Measurements from ENCODE around the gene DOCK10.
"Not testable (repeated sequence)": the region's sequence is repeated elsewhere in the genome, so short reads cannot be mapped to it uniquely, and the experiment has no call there.

Gene DOCK10

GRCh38 chr2:225041851-225042799, at the start of gene DOCK10:
Gene DOCK10, minus strand, starts transcription at chr2:225042468. Its CDS starts 94 bp downstream, at chr2:225042374.
- DNase-seq (ENCODE audit: low read depth) = no peak

DNA sequence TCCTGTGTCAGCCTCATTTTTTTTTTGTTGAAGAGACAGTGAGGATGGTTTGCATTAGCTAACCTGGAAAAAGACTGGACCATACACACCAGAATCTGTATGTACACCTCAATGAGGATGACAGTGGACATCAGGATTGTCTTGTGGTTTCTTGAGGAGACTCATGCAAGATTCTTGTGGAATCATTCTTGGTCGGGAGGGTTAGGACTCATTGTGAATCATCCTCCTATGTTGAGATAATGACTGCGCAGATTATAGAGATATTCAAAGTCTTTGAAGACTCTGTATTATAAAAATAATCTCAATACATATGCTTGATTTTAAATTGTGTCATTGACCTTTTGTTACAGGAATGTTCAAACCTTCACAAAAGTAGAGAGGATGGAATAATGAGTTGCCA, 49.1 kb upstream of the DOCK10 start:
- no peak for DNase-seq (ENCODE audit: low read depth)

GRCh38 chr2:225090746-225091145, 48.5 kb upstream of the DOCK10 start:
- DNase-seq (ENCODE audit: low read depth) = no peak

GRCh38 chr2:225086915-225087314, 44.6 kb upstream of the DOCK10 start:
- DNase-seq (ENCODE audit: low read depth) = no peak

DNA sequence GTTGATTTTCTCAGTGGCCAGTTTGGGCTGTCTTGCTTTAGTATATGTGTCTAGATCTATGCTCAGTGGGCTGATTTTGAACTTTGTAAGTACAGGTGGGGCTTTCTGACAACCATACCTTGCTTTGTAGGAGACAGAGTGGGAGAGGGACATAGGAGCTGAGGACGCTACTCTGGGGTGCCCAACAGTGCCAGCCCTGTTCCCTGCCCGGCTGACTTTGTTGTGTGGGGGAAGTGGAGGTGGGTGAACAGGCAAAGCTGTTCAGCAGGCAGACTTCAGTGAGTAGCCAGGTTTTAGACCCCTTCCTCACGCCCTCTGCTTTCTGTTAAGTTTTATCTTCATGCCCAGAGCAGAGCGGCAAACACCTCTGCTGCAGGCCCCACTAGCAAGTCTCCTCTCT, 44.2 kb upstream of the DOCK10 start:
- no peak for DNase-seq (ENCODE audit: low read depth)

GRCh38 chr2:225083276-225083675, 41.0 kb upstream of the DOCK10 start:
- no peak for DNase-seq (ENCODE audit: low read depth)

GRCh38 chr2:225076125-225076524, 33.9 kb upstream of the DOCK10 start:
- no peak for DNase-seq (ENCODE audit: low read depth)

DNA sequence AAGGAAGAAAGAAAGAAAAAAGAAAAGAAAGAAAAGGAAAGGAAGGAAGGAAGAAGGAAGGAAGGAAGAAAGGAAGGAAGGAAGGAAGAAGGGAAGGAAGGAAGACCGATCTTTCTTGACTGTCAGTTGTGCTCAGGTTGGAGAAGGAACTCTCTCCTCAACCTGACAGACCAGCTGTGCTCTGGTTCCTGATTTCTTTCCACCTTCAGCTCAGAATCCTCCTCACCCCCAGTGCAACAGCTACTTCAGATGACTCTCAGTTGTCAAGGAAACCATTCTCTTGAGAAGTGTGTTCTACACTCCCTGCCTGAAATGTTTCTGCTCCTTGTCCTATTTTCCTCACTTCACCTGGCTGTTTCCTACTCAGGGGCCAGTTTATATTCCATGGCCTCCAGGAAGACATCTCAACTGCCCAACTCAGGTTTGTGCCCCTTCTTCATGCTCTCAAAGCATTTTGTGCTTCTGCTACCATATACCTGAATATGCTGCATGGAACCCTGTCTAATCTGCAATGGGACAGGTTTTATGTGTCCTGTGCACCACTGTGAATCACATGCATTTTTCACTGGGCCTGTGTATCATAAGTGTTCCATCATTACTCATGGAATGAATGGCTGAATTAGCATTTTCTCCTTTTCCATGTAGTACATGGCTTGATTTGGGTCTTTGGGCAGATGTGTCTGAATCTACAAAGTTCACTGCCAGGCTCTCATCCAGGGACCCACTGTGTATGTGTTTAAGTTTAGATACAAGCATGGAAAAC, 32.8 kb upstream of the DOCK10 start:
- DNase-seq (ENCODE audit: low read depth) = no peak

- DNase-seq (ENCODE audit: low read depth) = no peak
Observed at GRCh38 chr2:225074366-225074765, 32.1 kb upstream of the DOCK10 start.

- DNase-seq (ENCODE audit: low read depth) = no peak
Observed at GRCh38 chr2:225073198-225073597, 30.9 kb upstream of the DOCK10 start.

- DNase-seq (ENCODE audit: low read depth) = no peak
Observed at GRCh38 chr2:225072444-225072843, 30.2 kb upstream of the DOCK10 start.

DNA sequence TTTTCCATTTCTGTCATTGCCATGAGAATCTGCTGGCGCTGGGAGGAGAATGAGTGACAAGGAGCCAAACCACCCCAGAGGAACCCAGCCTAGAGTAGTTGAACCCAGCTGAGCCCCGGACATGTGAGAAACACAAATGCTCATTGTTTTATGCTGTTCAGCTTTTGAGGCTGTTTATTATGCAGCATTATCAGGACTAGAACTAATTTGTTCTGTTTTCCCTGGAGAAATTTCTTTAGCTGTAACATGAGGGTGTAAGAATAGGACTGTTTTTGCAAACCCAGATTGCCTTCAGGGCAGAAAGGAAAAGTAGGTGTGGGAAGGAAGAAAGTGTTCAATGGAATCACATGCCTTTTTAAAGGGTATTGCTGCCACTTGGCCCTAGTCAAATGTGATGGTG, 28.5 kb upstream of the DOCK10 start:
- no peak for DNase-seq (ENCODE audit: low read depth)

GRCh38 chr2:225069966-225070365, 27.7 kb upstream of the DOCK10 start:
- no peak for DNase-seq (ENCODE audit: low read depth)

GRCh38 chr2:225069477-225069876, 27.2 kb upstream of the DOCK10 start:
- no peak for DNase-seq (ENCODE audit: low read depth)

GRCh38 chr2:225065882-225066281, 23.6 kb upstream of the DOCK10 start:
- no peak for DNase-seq (ENCODE audit: low read depth)

DNA sequence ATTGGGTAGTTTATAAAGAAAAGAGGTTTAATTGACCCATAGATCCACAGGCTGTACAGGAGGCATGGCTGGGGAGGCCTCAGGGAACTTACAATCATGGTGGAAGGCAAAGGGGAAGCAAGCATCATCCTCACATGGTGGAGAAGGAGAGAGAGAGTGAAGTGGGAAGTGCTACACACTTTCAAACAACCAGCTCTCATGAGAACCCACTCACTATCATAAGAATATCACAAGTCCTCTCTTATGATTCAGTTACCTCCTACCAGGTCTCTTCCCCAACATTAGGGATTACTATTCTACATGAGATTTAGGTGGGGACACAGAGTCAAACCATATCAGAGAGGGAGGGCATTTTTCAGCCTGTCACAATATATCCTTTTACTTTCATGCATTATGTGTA, 22.7 kb upstream of the DOCK10 start:
- DNase-seq (ENCODE audit: low read depth) = no peak

DNA sequence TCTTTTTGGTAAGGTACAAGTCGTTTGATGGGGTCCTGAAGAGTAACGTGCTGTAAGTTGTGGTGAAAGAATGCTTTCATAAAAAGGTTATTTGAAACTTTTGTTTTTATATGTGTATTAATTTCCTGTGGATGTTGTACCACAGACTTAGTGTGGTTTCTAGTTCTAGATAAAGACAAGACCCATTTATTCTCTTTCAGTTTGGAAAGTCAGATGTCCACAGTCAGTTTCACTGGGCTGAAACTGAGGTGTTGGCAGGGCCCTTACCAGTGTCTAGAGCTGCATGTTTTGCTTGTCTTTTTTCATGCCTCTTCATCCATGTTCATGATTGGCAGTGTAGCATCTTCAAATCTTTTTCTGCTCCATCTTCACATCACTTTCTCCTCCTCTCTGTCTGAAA, 22.1 kb upstream of the DOCK10 start:
- no peak for DNase-seq (ENCODE audit: low read depth)

GRCh38 chr2:225056330-225057073, 14.2 kb upstream of the DOCK10 start:
- no peak for DNase-seq (ENCODE audit: low read depth)

GRCh38 chr2:225055714-225056113, 13.4 kb upstream of the DOCK10 start:
- no peak for DNase-seq (ENCODE audit: low read depth)

DNA sequence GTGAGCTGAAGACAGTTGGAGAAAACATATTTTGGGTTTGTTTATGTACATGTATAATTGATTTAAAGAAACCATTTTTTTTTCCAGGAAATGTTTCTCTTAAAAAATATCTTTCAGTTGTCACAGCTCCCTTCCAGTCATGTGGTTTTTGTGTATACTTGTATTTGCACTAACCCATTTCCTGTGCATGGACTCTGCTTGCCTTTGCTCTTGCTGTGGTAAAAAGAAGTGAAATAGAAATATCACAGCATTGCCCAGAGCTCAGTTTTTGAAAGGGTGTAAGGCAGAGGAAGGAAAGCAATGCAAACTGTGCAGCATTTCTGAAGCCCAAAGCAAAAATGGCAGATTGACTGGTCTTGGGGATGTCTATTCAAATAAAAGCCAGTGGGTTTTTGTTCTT, 10.4 kb upstream of the DOCK10 start:
- DNase-seq (ENCODE audit: low read depth) = no peak

- not testable (repeated sequence) for DNase-seq (ENCODE audit: low read depth)
Observed at GRCh38 chr2:225047502-225047901, 5.2 kb upstream of the DOCK10 start.

- DNase-seq (ENCODE audit: low read depth) = no peak
Observed at GRCh38 chr2:225042800-225043167, 516 bp upstream of the DOCK10 start.
